ENCODE data around the gene FOS.
"Not testable (repeated sequence)": the region's sequence is repeated elsewhere in the genome, so short reads cannot be mapped to it uniquely, and the experiment has no call there.

Gene FOS

GRCh38 chr14:75278422-75279152 lies at the start of gene FOS:
Gene FOS (plus strand): TSS chr14:75278828. CDS start chr14:75278983, 155 bp downstream.
- peak; percentile 77 for DNase-seq

DNA sequence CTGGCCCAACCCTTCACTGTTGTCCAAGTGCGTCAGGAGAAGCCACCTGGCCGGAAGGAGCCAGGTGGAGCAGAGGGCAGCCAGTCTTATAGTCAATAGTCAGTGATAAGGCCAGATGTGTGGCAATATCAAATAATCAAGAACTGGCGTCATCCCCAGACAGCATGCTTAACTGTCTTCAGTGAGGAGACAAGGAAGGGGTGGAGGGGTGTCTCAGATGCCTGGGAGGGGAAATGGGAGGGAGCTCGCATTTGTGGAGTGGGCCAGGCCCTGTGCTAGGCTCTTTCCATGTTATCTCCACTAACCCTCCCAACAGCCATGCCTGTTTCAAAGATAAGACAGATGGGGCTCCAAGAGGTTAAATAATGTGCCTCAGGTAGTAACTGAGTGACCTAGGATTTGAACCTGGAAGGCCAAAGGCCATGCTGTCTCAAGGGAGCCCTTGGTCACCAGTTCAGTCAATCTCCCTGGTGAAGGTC lies 48.9 kb upstream of the FOS start:
- no peak for DNase-seq

GRCh38 chr14:75230140-75230792 lies 48.4 kb upstream of the FOS start:
- DNase-seq = no peak

DNA sequence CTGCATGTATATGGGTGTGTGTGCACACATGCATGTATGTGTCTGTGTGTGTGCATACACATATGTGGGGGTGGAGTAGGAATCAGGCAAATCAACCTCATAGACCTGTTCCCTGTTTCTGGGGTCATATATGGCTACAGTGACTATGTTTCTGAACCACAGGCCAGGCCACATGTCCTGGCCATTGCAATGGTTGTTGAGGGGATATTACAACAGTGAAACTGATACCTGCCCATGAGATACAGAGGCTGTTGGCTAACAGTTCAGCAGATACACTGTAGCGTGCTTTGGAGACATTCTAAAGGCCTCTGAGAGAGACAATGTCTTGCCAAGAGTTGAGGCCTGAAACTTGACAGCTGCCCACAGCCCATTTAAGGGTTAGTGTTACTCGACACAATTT lies 47.3 kb upstream of the FOS start:
- DNase-seq = no peak

DNA sequence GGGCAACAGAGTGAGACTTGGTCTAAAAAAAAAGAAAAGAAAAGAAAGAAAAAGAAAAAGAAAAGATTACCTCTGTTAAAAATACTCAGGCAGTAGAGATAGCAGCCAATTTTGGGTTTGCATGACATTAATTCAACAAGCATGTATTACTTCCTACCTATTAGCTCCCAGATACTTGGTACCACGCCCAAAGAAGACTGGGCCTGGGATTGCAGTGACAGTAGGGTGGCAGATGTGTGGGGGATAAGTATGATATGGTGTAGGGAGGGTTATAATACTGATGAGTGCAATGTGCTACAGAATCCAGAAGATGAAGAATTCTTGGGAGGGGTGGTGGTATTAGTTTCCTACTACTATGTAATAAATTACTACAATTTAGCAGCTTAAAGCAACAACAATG lies 46.4 kb upstream of the FOS start:
- no peak for DNase-seq

- no peak for DNase-seq
Observed at GRCh38 chr14:75232597-75232996, 46.0 kb upstream of the FOS start.

DNA sequence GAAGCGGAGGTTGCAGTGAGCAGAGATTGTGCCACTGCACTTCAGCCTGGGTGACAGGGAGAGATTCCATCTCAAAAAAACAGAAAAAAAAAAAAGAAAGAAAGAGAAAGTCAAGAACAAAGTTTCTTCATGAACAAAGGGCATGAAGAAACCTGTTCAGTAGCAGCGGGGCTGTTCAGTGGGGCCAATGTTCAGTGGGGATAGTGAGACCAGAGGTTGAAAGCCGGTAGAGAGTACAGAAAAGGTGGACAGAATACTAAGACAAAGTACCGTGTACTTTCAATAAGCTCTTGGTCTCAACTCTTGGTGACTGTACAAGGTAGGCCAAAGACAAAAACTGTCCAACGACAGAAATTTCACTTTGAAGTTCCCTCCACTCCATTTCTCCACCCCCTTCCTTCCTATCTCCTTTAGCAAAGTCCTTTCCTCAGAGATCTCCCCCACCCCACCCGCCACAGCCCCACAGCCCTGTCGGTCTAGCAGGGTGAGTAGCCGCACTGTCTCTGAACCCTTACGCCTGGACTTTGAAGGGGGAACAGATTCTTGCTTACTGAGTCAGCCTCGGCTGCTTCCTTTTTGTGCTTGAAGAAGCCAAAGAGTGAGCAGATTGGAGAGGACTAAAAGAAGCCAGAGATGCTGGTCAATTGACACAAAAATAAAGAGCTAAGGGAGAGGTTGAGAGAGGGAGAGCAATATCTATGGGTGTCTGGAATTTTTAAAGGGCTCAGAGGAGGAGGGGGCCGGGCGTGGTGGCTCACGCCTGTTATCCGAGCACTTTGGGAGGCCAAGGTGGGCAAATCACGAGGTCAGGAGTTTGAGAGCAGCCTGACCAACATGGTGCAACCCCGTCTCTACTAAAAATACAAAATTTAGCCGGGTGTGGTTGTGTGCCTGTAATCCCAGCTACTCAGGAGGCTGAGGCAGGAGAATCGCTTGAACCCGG lies 44.2 kb upstream of the FOS start:
- no peak for DNase-seq

DNA sequence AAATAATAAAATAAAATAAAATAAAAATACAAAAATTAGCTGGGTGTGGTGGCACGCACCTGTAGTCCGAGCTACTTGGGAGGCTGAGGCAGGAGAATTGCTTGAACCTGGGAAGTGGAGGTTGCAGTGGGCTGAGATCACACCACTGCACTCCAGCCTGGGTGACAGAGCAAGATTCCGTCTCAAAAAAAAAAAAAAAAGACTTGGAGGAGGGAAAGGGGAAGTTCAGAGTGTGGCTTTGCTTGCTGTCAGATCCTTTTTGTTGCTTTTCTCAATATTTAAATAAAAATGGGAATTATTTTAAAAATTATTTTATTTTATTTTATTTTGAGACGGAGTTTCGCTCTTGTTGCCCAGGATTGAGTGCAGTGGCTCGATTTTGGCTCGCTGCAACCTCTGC lies 43.4 kb upstream of the FOS start:
- not testable (repeated sequence) for DNase-seq

DNA sequence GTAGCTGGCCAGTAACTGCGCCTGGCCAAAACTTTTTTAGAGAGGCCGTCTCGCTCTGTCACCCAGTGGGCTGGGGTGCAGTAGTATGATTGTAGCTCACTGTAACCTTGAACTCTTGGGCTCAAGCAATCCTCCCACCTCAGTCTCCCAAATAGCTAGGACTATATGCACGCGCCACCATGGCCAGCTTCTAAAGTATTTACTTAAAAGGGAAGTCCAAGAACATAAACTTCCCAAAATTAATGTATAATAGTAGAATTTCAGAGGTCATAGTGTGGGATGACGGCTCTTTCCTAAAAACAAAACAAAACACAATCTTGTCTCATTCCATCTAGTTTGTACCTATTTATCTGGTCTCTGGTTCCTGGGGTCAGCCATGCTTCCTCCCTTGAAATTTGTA lies 42.2 kb upstream of the FOS start:
- DNase-seq = no peak

DNA sequence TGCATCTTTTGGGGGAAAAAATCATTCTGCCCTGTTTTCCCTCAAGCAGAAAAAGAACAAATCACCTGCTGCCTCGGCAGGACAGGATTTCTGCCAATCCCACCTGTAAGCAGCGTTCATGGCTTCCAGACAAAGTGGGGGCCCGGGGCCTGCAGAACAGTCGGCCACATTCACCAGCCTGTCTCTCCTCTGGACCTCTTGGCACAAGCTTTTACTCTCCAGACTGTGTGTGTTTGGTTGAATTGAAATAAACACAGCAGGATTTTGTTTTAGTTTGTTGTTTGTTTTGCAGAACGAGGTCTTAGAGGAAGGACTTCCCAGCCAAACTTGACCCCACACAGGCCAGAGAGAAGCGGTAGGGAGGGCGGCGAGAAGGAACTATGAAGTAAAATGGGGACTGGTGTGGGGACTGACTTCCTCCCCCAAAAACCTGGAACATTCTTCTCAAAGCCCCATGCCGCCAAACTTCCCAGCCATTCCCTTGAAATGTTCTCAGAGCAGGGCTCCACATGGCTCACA lies 41.7 kb upstream of the FOS start:
- peak; percentile 19 for DNase-seq

- DNase-seq = peak; percentile 58
Observed at GRCh38 chr14:75238756-75239455, 39.7 kb upstream of the FOS start.

DNA sequence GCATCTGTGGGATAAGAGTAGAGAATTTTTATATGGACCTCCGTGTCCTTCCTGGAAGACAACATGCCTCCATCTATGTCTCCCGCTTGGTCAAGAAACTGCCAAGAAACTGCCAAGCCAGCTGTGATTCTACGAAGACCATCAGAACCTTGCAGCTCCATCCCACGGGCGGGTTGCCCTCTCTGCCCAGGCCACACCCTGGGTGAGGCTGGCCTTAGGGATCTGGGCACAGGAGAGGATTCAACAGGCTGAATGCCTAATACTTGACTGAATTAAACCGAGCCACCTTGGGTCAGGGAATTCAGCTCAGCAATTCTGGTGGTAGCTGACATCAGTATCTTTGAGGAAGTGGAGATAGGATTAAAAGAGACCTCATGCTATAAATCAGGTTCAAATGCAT lies 37.8 kb upstream of the FOS start:
- DNase-seq = no peak

DNA sequence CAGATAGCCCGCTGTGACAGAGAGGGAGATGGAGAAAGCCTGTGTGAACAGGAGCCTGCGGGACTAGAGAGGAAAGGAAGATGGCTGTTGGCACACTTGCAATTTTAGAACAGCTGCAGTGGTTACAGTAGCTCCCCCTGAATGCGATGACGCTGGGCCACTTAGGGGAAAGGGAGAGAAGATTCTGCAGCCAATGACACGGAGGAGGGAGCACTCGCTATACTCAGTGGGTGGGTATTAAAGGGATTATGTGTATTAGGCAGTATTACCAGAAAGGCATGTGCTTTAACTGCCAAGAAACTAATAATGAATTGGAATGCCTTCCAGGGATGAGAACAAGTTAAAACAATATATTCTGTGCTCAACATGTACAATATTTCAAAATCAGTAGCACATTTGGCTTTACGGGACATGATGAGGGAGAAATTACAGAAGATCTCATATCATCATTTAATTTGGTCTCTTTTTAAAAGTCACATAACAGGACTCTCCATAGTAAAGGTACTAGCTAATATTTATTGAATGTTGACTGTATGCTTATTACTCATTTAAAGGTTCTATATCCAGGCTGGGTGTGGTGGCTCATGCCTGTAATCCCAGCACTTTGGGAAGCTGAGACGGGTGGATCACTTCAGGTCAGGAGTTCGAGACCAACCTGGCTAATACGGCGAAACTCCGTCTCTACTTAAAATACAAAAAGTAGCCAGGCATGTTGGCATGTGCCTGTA lies 35.9 kb upstream of the FOS start:
- peak; percentile 88 for DNase-seq

- no peak for DNase-seq
Observed at GRCh38 chr14:75244121-75244520, 34.5 kb upstream of the FOS start.

GRCh38 chr14:75246546-75247285 lies 31.9 kb upstream of the FOS start:
- DNase-seq = no peak

DNA sequence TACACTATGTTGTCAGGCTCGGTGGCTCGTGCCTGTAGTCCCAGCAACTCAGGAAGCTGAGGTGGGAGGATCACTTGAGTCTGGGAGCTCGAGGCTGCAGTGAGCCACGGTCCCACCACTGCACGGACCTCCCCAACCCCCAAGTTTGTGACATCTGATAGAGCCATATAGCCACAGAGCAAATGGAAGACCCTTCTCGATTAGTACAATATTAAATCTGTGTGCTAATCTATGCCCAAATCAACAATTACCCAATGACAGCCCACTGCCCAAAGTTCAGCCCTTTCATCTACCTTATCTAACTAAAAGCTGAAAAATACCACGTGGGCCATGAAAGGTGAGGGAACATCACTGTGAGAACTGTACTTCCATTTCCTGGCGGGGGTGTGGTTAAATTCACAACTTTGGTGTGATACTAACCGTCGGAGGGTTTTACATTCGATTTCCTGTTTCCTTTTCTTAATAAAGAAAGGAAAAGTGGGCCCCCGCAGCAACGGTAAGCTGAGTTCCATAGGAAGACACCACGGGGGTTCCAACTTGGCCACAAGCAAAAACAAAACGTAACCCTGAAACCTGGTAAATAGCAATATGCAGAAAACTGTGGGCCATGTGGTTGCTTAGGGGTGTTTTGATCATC lies 31.2 kb upstream of the FOS start:
- no peak for DNase-seq

GRCh38 chr14:75247939-75248338 lies 30.7 kb upstream of the FOS start:
- DNase-seq = no peak

- no peak for DNase-seq
Observed at GRCh38 chr14:75249251-75249957, 29.2 kb upstream of the FOS start.

DNA sequence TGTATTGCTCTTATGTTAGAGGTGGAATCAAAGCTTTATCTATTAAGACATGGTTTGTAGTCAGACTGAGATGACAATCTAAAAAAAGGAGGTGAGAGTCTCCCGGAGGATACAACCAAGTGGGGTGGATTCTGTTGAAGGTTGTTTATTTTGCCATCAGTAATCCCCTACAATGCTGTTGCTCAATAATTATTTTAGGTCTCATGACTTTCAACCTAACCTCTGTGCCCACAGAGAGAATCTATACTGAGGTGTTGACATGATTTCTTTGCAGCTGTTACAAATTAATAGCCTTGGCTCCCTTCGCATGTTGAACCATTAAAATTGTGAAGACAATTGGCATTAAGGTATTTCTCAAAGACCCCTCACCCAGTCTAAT lies 28.7 kb upstream of the FOS start:
- DNase-seq = no peak

GRCh38 chr14:75250800-75251199 lies 27.8 kb upstream of the FOS start:
- DNase-seq = no peak

Data from NCI-H446 treated with DMSO at 0.1 percent for 48 hours (cell line).